IMR-90 (cell line): ENCODE measurements around the gene OPRL1. TPM values are rescaled to one million over a fixed set of nuclear protein-coding genes. Genes with fewer than 3 reads are reported as not detected.

Source experiments
- ATAC-seq: fragments of 200-7000 bp; cut with Tn5 transposase; 2 replicates; pipeline ENCODE4 v1.9.1; 2020; ENCODE audit warnings: low read depth, mild to moderate bottlenecking, moderate library complexity
- BruUV-seq: library from RNA; stranded (reverse); fragments of 400-500 nt; replicated peaks from 2 replicates; lab custom pipeline; 2021; lab: Mats Ljungman, UMichigan
- CTCF ChIA-PET: fragments of 300-600 bp; formaldehyde crosslinking; extraction: SDS; loops from one replicate; lab custom pipeline; 2021; ENCODE audit warnings: antibody characterized with exemption; lab: Yijun Ruan, JAX
- POLR2A ChIA-PET: fragments of 300-600 bp; sonication (Branson Sonifier 250); formaldehyde crosslinking; loops from one replicate; lab custom pipeline; 2022; ENCODE audit warnings: antibody characterized with exemption; ENCODE audit not compliant: unreplicated experiment; lab: Charles Lee
- DNase-seq: peaks from one replicate; pipeline ENCODE4 v3.0.0; 2013
- H2AFZ ChIP-seq: replicated peaks from 2 replicates; pipeline ENCODE3; 2013; ENCODE audit warnings: low read length, mild to moderate bottlenecking; ENCODE audit not compliant: poor library complexity
- H2AK5ac ChIP-seq: 2 replicates; pipeline ENCODE4 v1.6.1; 2013; ENCODE audit warnings: low read depth, low read length, inconsistent platforms
- H2AK9ac ChIP-seq: replicated peaks from 2 replicates; pipeline ENCODE3; 2013; ENCODE audit warnings: mild to moderate bottlenecking, low read depth, low read length, moderate library complexity; ENCODE audit not compliant: poor library complexity
- H2BK120ac ChIP-seq: 2 replicates; pipeline ENCODE4 v1.6.1; 2013; ENCODE audit warnings: low read depth, low read length, inconsistent platforms
- H2BK15ac ChIP-seq: 3 replicates; pipeline ENCODE4 v1.6.1; 2013; ENCODE audit warnings: low read depth, low read length, inconsistent platforms
- H2BK20ac ChIP-seq: 2 replicates; pipeline ENCODE4 v1.6.1; 2013; ENCODE audit warnings: low read depth, mild to moderate bottlenecking, inconsistent platforms, low read length, moderate library complexity
- H2BK5ac ChIP-seq: 2 replicates; pipeline ENCODE4 v1.6.1; 2013; ENCODE audit warnings: mild to moderate bottlenecking, low read depth, low read length, inconsistent platforms; ENCODE audit not compliant: poor library complexity, severe bottlenecking
- H3K14ac ChIP-seq: replicated peaks from 2 replicates; pipeline ENCODE4 v1.6.1; 2013; ENCODE audit warnings: low read depth, low read length, inconsistent platforms
- H3K18ac ChIP-seq: 2 replicates; pipeline ENCODE4 v1.6.1; 2013; ENCODE audit warnings: low read depth, low read length, control low read depth
- H3K23ac ChIP-seq: 2 replicates; pipeline ENCODE4 v1.6.1; 2013; ENCODE audit warnings: low read depth, low read length, inconsistent platforms
- H3K27ac ChIP-seq: 2 replicates; pipeline ENCODE4 v1.5.1; 2013; ENCODE audit warnings: mild to moderate bottlenecking, control low read depth, low read length; ENCODE audit not compliant: insufficient read depth
- H3K27me3 ChIP-seq: 2 replicates; pipeline ENCODE4 v1.6.1; 2013; ENCODE audit warnings: low read length; ENCODE audit not compliant: control insufficient read depth, insufficient read depth
- H3K36me3 ChIP-seq: 2 replicates; pipeline ENCODE4 v1.6.1; 2013; ENCODE audit warnings: low read length, mixed read lengths; ENCODE audit not compliant: control insufficient read depth, insufficient read depth
- H3K4ac ChIP-seq: 2 replicates; pipeline ENCODE4 v1.6.1; 2013; ENCODE audit warnings: low read depth, low read length, inconsistent platforms
- H3K4me1 ChIP-seq: 2 replicates; pipeline ENCODE4 v1.6.1; 2013; ENCODE audit warnings: low read length, mixed read lengths; ENCODE audit not compliant: control insufficient read depth, insufficient read depth
- H3K4me2 ChIP-seq: 2 replicates; pipeline ENCODE4 v1.6.1; 2013; ENCODE audit warnings: low read depth, mild to moderate bottlenecking, control low read depth, low read length, moderate library complexity
- H3K4me3 ChIP-seq: 2 replicates; pipeline ENCODE4 v1.5.1; 2013; ENCODE audit warnings: low read depth, mild to moderate bottlenecking, control low read depth, low read length, moderate library complexity; ENCODE audit not compliant: insufficient read depth
- H3K56ac ChIP-seq: 2 replicates; pipeline ENCODE4 v1.6.1; 2013; ENCODE audit warnings: low read length, inconsistent platforms; ENCODE audit not compliant: insufficient read depth; ENCODE audit errors: extremely low read depth
- H3K79me1 ChIP-seq, 2 experiments: 2 replicates each; pipeline ENCODE4 v1.6.1; 2013; ENCODE audit warnings: low read length in 2 of 2, inconsistent platforms in 1 of 2, low read depth in 1 of 2
- H3K9ac ChIP-seq: 2 replicates; pipeline ENCODE4 v1.6.1; 2013; ENCODE audit warnings: low read depth, low read length, control low read depth
- H3K9me1 ChIP-seq: 2 replicates; pipeline ENCODE4 v1.6.1; 2013; ENCODE audit warnings: low read length, inconsistent platforms; ENCODE audit not compliant: insufficient read depth
- H3K9me3 ChIP-seq: 2 replicates; pipeline ENCODE4 v1.6.1; 2013; ENCODE audit warnings: low read length; ENCODE audit not compliant: control insufficient read depth, insufficient read depth
- H4K20me1 ChIP-seq: 2 replicates; pipeline ENCODE4 v1.6.1; 2013; ENCODE audit warnings: low read length, inconsistent platforms; ENCODE audit not compliant: insufficient read depth
- H4K5ac ChIP-seq: 2 replicates; pipeline ENCODE4 v1.6.1; 2013; ENCODE audit warnings: mild to moderate bottlenecking, low read depth, low read length, control low read depth
- H4K8ac ChIP-seq, 2 experiments: 2 replicates each; pipeline ENCODE4 v1.6.1; 2013; ENCODE audit warnings: low read depth in 2 of 2, low read length in 2 of 2, control low read depth in 1 of 2, inconsistent platforms in 1 of 2
- H4K91ac ChIP-seq: 2 replicates; pipeline ENCODE4 v1.6.1; 2013; ENCODE audit warnings: low read depth, low read length, inconsistent platforms; ENCODE audit not compliant: insufficient read depth
- BHLHE40 ChIP-seq: fragments of 150-350 bp; IDR thresholded peaks from 2 replicates; pipeline ENCODE4 v1.6.1; 2016; ENCODE audit warnings: mild to moderate bottlenecking, low read depth, low read length
- CEBPB ChIP-seq: IDR thresholded peaks from 2 replicates; pipeline ENCODE4 v1.6.1; 2012; ENCODE audit warnings: low read depth, low read length, improper control_type of control experiment
- CHD1 ChIP-seq: IDR thresholded peaks from 2 replicates; pipeline ENCODE4 v1.6.1; 2012; ENCODE audit warnings: low read depth, low read length, improper control_type of control experiment
- ELK1 ChIP-seq: fragments of 150-350 bp; IDR thresholded peaks from 2 replicates; pipeline ENCODE4 v1.6.1; 2016; ENCODE audit warnings: low read depth, mild to moderate bottlenecking, low read length, moderate library complexity, borderline replicate concordance
- FOS ChIP-seq: fragments of 150-350 bp; IDR thresholded peaks from 2 replicates; pipeline ENCODE4 v1.6.1; 2016; ENCODE audit warnings: low read depth, low read length
- MAFK ChIP-seq: IDR thresholded peaks from 2 replicates; pipeline ENCODE4 v1.6.1; 2012; ENCODE audit warnings: low read depth, low read length, improper control_type of control experiment
- MXI1 ChIP-seq: IDR thresholded peaks from 2 replicates; pipeline ENCODE4 v1.6.1; 2012; ENCODE audit warnings: low read depth, mild to moderate bottlenecking, low read length, moderate library complexity, borderline replicate concordance
- NFE2L2 ChIP-seq: fragments of 150-350 bp; IDR thresholded peaks from 2 replicates; pipeline ENCODE4 v1.6.1; 2016; ENCODE audit warnings: low read depth, mild to moderate bottlenecking, low read length
- POLR2A ChIP-seq: IDR thresholded peaks from 2 replicates; pipeline ENCODE4 v1.6.1; 2012; ENCODE audit warnings: mild to moderate bottlenecking, low read depth, low read length
- RAD21 ChIP-seq: IDR thresholded peaks from 2 replicates; pipeline ENCODE4 v1.6.1; 2012; ENCODE audit warnings: low read length, improper control_type of control experiment
- RFX5 ChIP-seq: IDR thresholded peaks from 2 replicates; pipeline ENCODE4 v1.8.0; 2012; ENCODE audit warnings: low read depth, mild to moderate bottlenecking, low read length, moderate library complexity
- SMC3 ChIP-seq: fragments of 150-350 bp; IDR thresholded peaks from 2 replicates; pipeline ENCODE4 v1.6.1; 2016; ENCODE audit warnings: low read depth, mild to moderate bottlenecking, antibody characterized with exemption, low read length, moderate library complexity
- USF2 ChIP-seq: fragments of 150-350 bp; IDR thresholded peaks from 2 replicates; pipeline ENCODE4 v1.6.1; 2017; ENCODE audit warnings: mild to moderate bottlenecking, antibody characterized with exemption, low read length, low read depth
- WGBS, 2 experiments: methylation state at CpG; one replicate each; pipeline versions ENCODE4 v1.1.5 to v1.1.7; 2013; ENCODE audit warnings: missing lambda C conversion rate in 2 of 2; ENCODE audit not compliant: insufficient read length in 1 of 2; ENCODE audit errors: extremely low coverage in 2 of 2; 5-methylcytosine and 5-hydroxymethylcytosine counted together
- dilution Hi-C: fragments of 300-500 bp; cut with HindIII; formaldehyde crosslinking; loops from one replicate; pipeline ENCODE4 v1.14.3; 2018; ENCODE audit warnings: low sequenced_read_pairs; ENCODE audit not compliant: unreplicated experiment
- in situ Hi-C: fragments of 300-500 bp; cut with MboI; formaldehyde crosslinking; loops from 3 replicates; pipeline ENCODE4 v1.14.3; 2019; ENCODE audit warnings: low sequenced_read_pairs, inconsistent platforms, mixed read lengths
- intact Hi-C: fragments of 100-400 bp; cut with micrococcal nuclease; formaldehyde crosslinking; loops from 2 replicates; pipeline ENCODE4 v1.10.0; 2022
- polyA plus RNA-seq, 3 experiments: library from polyadenylated mRNA; depleted of rRNA; stranded (reverse); fragments of >200 nt; gene quantifications; 2 replicates each; pipeline ENCODE4 v1.2.3, GENCODE V29; 2012; ENCODE audit warnings: low replicate concordance in 1 of 3
- total RNA-seq: library from RNA; depleted of rRNA; stranded (reverse); fragments of >200 nt; gene quantifications from 2 replicates; pipeline ENCODE4 v1.2.3, GENCODE V29; 2012

The OPRL1 gene
- total and polyA plus RNA-seq, 2 of the 4 experiments (the other 2 are of a cell fraction), result 0.36 to 1.2 TPM

- in situ Hi-C loops (no loop called here), dilution Hi-C loops (no loop called here), intact Hi-C loops (no loop called here)
- H2AFZ ChIP-seq, result no peak overlapping the region
- no peaks in the 10 kb centered on the region for H3K4me1 ChIP-seq
- DNase-seq, result no peak
- no peak overlapping the region for H4K5ac ChIP-seq
- CTCF ChIA-PET, result no interaction called here
- POLR2A ChIA-PET, result no interaction called here
- H3K27ac ChIP-seq, result no peak overlapping the region
- H3K27me3 ChIP-seq, result peaks cover 38% of the 10 kb centered on the region; the same call in 1 of the 2 replicates
- H3K9ac ChIP-seq, result no peak overlapping the region
- no peak overlapping the region for H3K4ac ChIP-seq
- no peak overlapping the region for H3K18ac ChIP-seq
- no peak overlapping the region for H2BK120ac ChIP-seq
- no peak overlapping the region for H3K56ac ChIP-seq
- no peaks in the 10 kb centered on the region for H3K79me1 ChIP-seq
- 58% methylated on average over 3 of the region's 6 CpGs; no CpG with 5 or more reads in 1 of the 2 experiments for WGBS, 2 experiments
- ATAC-seq, result no peak
- H3K9me3 ChIP-seq, result no peaks in the 10 kb centered on the region
- no peak overlapping the region for H3K23ac ChIP-seq
- H4K91ac ChIP-seq, result no peak overlapping the region
- no peak for TF ChIP-seq RAD21
- no peak for TF ChIP-seq NFE2L2
- no peak for TF ChIP-seq POLR2A
- TF ChIP-seq USF2, result no peak
- TF ChIP-seq SMC3, result no peak
- no peak for TF ChIP-seq BHLHE40
- no peak for TF ChIP-seq CEBPB
- no peak for TF ChIP-seq MAFK
- no peak for TF ChIP-seq MXI1
- no peak for TF ChIP-seq RFX5
- TF ChIP-seq FOS, result no peak
- no peak for TF ChIP-seq ELK1
- no peak for TF ChIP-seq CHD1
- no peaks in the 10 kb centered on the region for H3K9me1 ChIP-seq
- BruUV-seq, result no TSS peak
- H3K4me2 ChIP-seq, result no peak overlapping the region
- no peaks in the 10 kb centered on the region for H3K36me3 ChIP-seq
- H2BK20ac ChIP-seq, result no peak overlapping the region
- no peak overlapping the region for H2BK5ac ChIP-seq
- H3K14ac ChIP-seq, result no peak overlapping the region
- H4K8ac ChIP-seq, result no peak overlapping the region
- H2AK9ac ChIP-seq, result no peak overlapping the region
- H2AK5ac ChIP-seq, result no peak overlapping the region
- no peaks in the 10 kb centered on the region for H4K20me1 ChIP-seq
- no peak overlapping the region for H3K4me3 ChIP-seq
- H2BK15ac ChIP-seq, result no peak overlapping the region
Observed at GRCh38 chr20:64113444-64113775, 33.5 kb downstream of the OPRL1 start.
